HCT116 (cell line): ENCODE data around the gene SLC25A4. TPM values are rescaled to one million over a fixed set of nuclear protein-coding genes. Genes with fewer than 3 reads are reported as not detected.

Experiments
- ATAC-seq: fragments of 200-7000 bp; cut with Tn5 transposase; 2 replicates; pipeline ENCODE4 v1.9.1; 2020; ENCODE audit warnings: mild to moderate bottlenecking, moderate library complexity
- BruUV-seq: library from RNA; stranded (reverse); fragments of 400-500 nt; replicated peaks from 2 replicates; lab custom pipeline; 2021; lab: Mats Ljungman, UMichigan
- CTCF ChIA-PET: fragments of 300-600 bp; sonication (Branson Sonifier 250); formaldehyde crosslinking; loops from one replicate; lab custom pipeline; 2021; ENCODE audit warnings: antibody characterized with exemption; lab: Charles Lee
- POLR2A ChIA-PET: fragments of 300-600, 350-600 bp; sonication (Branson Sonifier 250); formaldehyde crosslinking; loops from one replicate; lab custom pipeline; 2021; ENCODE audit warnings: antibody characterized with exemption; lab: Charles Lee
- RAD21 ChIA-PET, 2 experiments: fragments of 300-600 bp; sonication (Branson Sonifier 250); formaldehyde crosslinking; loops; one replicate each; lab custom pipeline; 2023; ENCODE audit warnings: low total read pairs in 2 of 2; ENCODE audit not compliant: uncharacterized antibody in 2 of 2, unreplicated experiment in 2 of 2, low non-redundant PET in 1 of 2; lab: Charles Lee
- DNase-seq: peaks from one replicate; pipeline ENCODE4 v3.0.0-alpha.2; 2010; ENCODE audit warnings: low read depth, low spot score
- H2AFZ ChIP-seq: fragments of 200-600 bp; shearing (Covaris generic), sonication (generic); 2 replicates; pipeline ENCODE4 v1.6.1; 2017; ENCODE audit warnings: low read depth, mixed run types, mixed read lengths, antibody characterized with exemption, low read length; ENCODE audit not compliant: poor library complexity, severe bottlenecking
- H3K27ac ChIP-seq: 2 replicates; pipeline ENCODE4 v1.5.1; 2012; ENCODE audit warnings: low read depth, low read length
- H3K27me3 ChIP-seq: fragments of 200-600 bp; sonication (generic); 2 replicates; pipeline ENCODE4 v1.6.1; 2016; ENCODE audit warnings: mixed run types, low read length, mixed read lengths; ENCODE audit not compliant: insufficient read depth
- H3K36me3 ChIP-seq, 2 experiments: fragments of 200-500 bp in 1 of 2; fragments of 200-600 bp in 1 of 2; sonication (Bioruptor generic) in 1 of 2; sonication (generic) in 1 of 2; 2 replicates each; pipeline versions ENCODE4 v1.5.1 to v1.6.1; 2014 to 2016; ENCODE audit warnings: low read length in 2 of 2, inconsistent platforms in 1 of 2, mixed read lengths in 1 of 2, mixed run types in 1 of 2; ENCODE audit not compliant: insufficient read depth in 2 of 2, control insufficient read depth in 1 of 2
- H3K4me1 ChIP-seq, 2 experiments: fragments of 200-600 bp in 1 of 2; sonication (generic) in 1 of 2; 2 replicates each; pipeline versions ENCODE4 v1.5.1 to v1.6.1; 2012 to 2017; ENCODE audit warnings: low read length in 2 of 2, inconsistent platforms in 1 of 2, mild to moderate bottlenecking in 1 of 2, mixed read lengths in 1 of 2, mixed run types in 1 of 2, moderate library complexity in 1 of 2; ENCODE audit not compliant: insufficient read depth in 2 of 2, control insufficient read depth in 1 of 2
- H3K4me2 ChIP-seq: fragments of 200-600 bp; sonication (generic); 2 replicates; pipeline ENCODE4 v1.6.1; 2017; ENCODE audit warnings: mixed run types, low read length, mixed read lengths
- H3K4me3 ChIP-seq, 2 experiments: fragments of 200-600 bp in 1 of 2; sonication (generic) in 1 of 2; replicated peaks in 1 of 2; 2 replicates each; pipeline ENCODE4 v1.5.1; 2011 to 2016; ENCODE audit warnings: low read length in 2 of 2, control low read depth in 1 of 2, low read depth in 1 of 2, mild to moderate bottlenecking in 1 of 2, mixed read lengths in 1 of 2, mixed run types in 1 of 2
- H3K79me2 ChIP-seq: fragments of 200-600 bp; sonication (generic); 2 replicates; pipeline ENCODE4 v1.6.1; 2017; ENCODE audit warnings: mild to moderate bottlenecking, mixed run types, low read length, moderate library complexity, mixed read lengths; ENCODE audit not compliant: insufficient read depth
- H3K9ac ChIP-seq: fragments of 200-600 bp; sonication (generic); 2 replicates; pipeline ENCODE4 v1.6.1; 2016; ENCODE audit warnings: low read length, mixed read lengths
- H3K9me2 ChIP-seq: fragments of 200-600 bp; sonication (generic), shearing (Covaris generic); 2 replicates; pipeline ENCODE4 v1.6.1; 2017; ENCODE audit warnings: mixed run types, mild to moderate bottlenecking, moderate library complexity; ENCODE audit not compliant: insufficient read depth
- H3K9me3 ChIP-seq, 2 experiments: fragments of 200-500 bp in 1 of 2; fragments of 200-600 bp in 1 of 2; sonication (Bioruptor generic) in 1 of 2; sonication (generic) in 1 of 2; 2 replicates each; pipeline ENCODE4 v1.6.1; 2014 to 2017; ENCODE audit warnings: low read length in 2 of 2, mixed read lengths in 2 of 2, inconsistent platforms in 1 of 2, low read depth in 1 of 2, mild to moderate bottlenecking in 1 of 2, mixed run types in 1 of 2, moderate library complexity in 1 of 2; ENCODE audit not compliant: control insufficient read depth in 1 of 2, insufficient read depth in 1 of 2
- H4K20me1 ChIP-seq: fragments of 200-600 bp; sonication (generic), shearing (Covaris generic); 2 replicates; pipeline ENCODE4 v1.6.1; 2017; ENCODE audit warnings: mixed run types, mild to moderate bottlenecking, moderate library complexity; ENCODE audit not compliant: insufficient read depth
- FOSL1 ChIP-seq: IDR thresholded peaks from 2 replicates; pipeline ENCODE4 v1.6.1; 2012; ENCODE audit warnings: low read depth
- JUND ChIP-seq: IDR thresholded peaks from 2 replicates; pipeline ENCODE4 v1.6.1; 2012
- RAD21 ChIP-seq: IDR thresholded peaks from 2 replicates; pipeline ENCODE4 v1.6.1; 2012; ENCODE audit warnings: low read depth, mild to moderate bottlenecking
- SRF ChIP-seq: IDR thresholded peaks from 2 replicates; pipeline ENCODE4 v1.6.1; 2012; ENCODE audit warnings: low read depth
- TCF7L2 ChIP-seq: IDR thresholded peaks from 2 replicates; pipeline ENCODE4 v1.7.0; 2011; ENCODE audit warnings: borderline replicate concordance, inconsistent platforms; ENCODE audit not compliant: insufficient read depth, insufficient read length; ENCODE audit errors: extremely low read depth
- intact Hi-C: fragments of 100-400 bp; cut with micrococcal nuclease; formaldehyde crosslinking; loops from 2 replicates; pipeline ENCODE4 v1.10.0; 2022
- total RNA-seq: library from RNA; stranded (reverse); gene quantifications from one replicate; pipeline ENCODE4 v1.2.1, GENCODE V29; 2021; ENCODE audit not compliant: unreplicated experiment
- TF ChIP-seq, protein P1 (sequence below): IDR thresholded peaks from 2 replicates; pipeline ENCODE4 v1.6.1; 2011; ENCODE audit warnings: mild to moderate bottlenecking, low read length, moderate library complexity; ENCODE audit not compliant: insufficient replicate concordance; ENCODE audit errors: extremely low read depth
- TF ChIP-seq, protein P2 (sequence below): IDR thresholded peaks from 2 replicates; pipeline ENCODE4 v1.6.1; 2012; ENCODE audit warnings: low read depth

SLC25A4 gene
- total RNA-seq, 1 experiment from 2014 or later, result 27.9 TPM

DNA sequence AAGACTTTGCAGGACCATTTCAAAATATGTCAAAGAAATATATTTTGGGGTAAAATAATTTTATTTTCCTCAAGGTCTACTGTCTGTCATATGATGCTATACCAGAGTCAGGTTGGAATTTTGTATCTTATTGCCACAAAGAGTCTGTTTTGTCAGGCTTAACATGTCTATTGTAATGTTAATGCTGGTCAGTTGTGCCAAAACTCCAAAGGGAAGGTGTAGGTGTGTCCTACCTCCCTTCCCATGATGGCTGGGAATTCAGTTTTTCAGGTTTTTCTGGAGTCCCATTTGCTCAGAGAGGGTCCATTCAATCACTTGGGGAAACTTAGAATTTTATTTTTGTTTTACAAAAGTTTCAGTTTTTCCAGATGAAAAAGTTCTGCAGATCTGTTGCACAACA lies 33.3 kb upstream of the SLC25A4 start:
- H3K36me3 ChIP-seq, result no peaks in the 10 kb centered on the region
- no peak overlapping the region for H3K4me3 ChIP-seq
- 0 out of 4 replicates have a peak, but pooled peaks cover 0 to 4% of the 10 kb centered on the region in 2 experiments for H3K9me3 ChIP-seq
- peak overlapping the region; percentile 74 for H2AFZ ChIP-seq
- ChIA-PET RAD21 (no interaction called here), POLR2A (interaction anchor here (0.8 kb wide), 1 partner anchor 24 kb away, joined by 3 read pairs; no protein-coding TSS in a partner anchor), CTCF (interaction anchor here (0.9 kb wide), 1 partner anchor 14 kb away, joined by 4 read pairs; no protein-coding TSS in a partner anchor)
- intact Hi-C loops, result loop anchor here (10.0 kb wide), 1 partner anchor 195 kb away; no protein-coding TSS in a partner anchor
- H3K27ac ChIP-seq, result peak overlapping the region; percentile 67; the same call in 1 of the 2 replicates
- ATAC-seq (no peak), DNase-seq (no peak)
- no TSS peak for BruUV-seq
- H4K20me1 ChIP-seq, result no peaks in the 10 kb centered on the region
- no peaks in the 10 kb centered on the region for H3K9me2 ChIP-seq
- H3K27me3 ChIP-seq, result no peaks in the 10 kb centered on the region
- no peak overlapping the region for H3K9ac ChIP-seq
- H3K79me2 ChIP-seq, result no peaks in the 10 kb centered on the region
- H3K4me2 ChIP-seq, result peak overlapping the region; percentile 61
- H3K4me1 ChIP-seq, result peaks cover 34 to 62% of the 10 kb centered on the region in 2 experiments
- TF ChIP-seq JUND (no peak), TCF7L2 (no peak), SRF (no peak), RAD21 (no peak), FOSL1 (no peak)
- TF ChIP-seq, protein P1, sequence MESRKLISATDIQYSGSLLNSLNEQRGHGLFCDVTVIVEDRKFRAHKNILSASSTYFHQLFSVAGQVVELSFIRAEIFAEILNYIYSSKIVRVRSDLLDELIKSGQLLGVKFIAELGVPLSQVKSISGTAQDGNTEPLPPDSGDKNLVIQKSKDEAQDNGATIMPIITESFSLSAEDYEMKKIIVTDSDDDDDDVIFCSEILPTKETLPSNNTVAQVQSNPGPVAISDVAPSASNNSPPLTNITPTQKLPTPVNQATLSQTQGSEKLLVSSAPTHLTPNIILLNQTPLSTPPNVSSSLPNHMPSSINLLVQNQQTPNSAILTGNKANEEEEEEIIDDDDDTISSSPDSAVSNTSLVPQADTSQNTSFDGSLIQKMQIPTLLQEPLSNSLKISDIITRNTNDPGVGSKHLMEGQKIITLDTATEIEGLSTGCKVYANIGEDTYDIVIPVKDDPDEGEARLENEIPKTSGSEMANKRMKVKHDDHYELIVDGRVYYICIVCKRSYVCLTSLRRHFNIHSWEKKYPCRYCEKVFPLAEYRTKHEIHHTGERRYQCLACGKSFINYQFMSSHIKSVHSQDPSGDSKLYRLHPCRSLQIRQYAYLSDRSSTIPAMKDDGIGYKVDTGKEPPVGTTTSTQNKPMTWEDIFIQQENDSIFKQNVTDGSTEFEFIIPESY, result no peak
- TF ChIP-seq, protein P2, sequence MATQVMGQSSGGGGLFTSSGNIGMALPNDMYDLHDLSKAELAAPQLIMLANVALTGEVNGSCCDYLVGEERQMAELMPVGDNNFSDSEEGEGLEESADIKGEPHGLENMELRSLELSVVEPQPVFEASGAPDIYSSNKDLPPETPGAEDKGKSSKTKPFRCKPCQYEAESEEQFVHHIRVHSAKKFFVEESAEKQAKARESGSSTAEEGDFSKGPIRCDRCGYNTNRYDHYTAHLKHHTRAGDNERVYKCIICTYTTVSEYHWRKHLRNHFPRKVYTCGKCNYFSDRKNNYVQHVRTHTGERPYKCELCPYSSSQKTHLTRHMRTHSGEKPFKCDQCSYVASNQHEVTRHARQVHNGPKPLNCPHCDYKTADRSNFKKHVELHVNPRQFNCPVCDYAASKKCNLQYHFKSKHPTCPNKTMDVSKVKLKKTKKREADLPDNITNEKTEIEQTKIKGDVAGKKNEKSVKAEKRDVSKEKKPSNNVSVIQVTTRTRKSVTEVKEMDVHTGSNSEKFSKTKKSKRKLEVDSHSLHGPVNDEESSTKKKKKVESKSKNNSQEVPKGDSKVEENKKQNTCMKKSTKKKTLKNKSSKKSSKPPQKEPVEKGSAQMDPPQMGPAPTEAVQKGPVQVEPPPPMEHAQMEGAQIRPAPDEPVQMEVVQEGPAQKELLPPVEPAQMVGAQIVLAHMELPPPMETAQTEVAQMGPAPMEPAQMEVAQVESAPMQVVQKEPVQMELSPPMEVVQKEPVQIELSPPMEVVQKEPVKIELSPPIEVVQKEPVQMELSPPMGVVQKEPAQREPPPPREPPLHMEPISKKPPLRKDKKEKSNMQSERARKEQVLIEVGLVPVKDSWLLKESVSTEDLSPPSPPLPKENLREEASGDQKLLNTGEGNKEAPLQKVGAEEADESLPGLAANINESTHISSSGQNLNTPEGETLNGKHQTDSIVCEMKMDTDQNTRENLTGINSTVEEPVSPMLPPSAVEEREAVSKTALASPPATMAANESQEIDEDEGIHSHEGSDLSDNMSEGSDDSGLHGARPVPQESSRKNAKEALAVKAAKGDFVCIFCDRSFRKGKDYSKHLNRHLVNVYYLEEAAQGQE, result no peak
